T-helper 1 cell treated with Interleukin-12 subunit alpha and Interleukin-12 subunit beta and Interleukin-4 antibody, amounts not matched to agents 30 μg/mL and 1 μg/mL, for 36 hours (primary cell): ENCODE results near the gene TMOD4.

Source experiments
- H3K27ac Mint-ChIP-seq: one replicate; pipeline ENCODE4 v1.8.0; 2021; ENCODE audit warnings: mild to moderate bottlenecking, mixed read lengths
- H3K27me3 Mint-ChIP-seq: one replicate; pipeline ENCODE4 v1.8.0; 2021; ENCODE audit warnings: low read depth, mixed read lengths
- H3K36me3 Mint-ChIP-seq: one replicate; pipeline ENCODE4 v1.8.0; 2021; ENCODE audit warnings: low read depth, mixed read lengths
- H3K4me1 Mint-ChIP-seq: one replicate; pipeline ENCODE4 v1.8.0; 2021; ENCODE audit warnings: low read depth, mixed read lengths
- H3K4me3 Mint-ChIP-seq: one replicate; pipeline ENCODE4 v1.8.0; 2021; ENCODE audit warnings: mild to moderate bottlenecking, moderate library complexity, mixed read lengths
- H3K9me3 Mint-ChIP-seq: one replicate; pipeline ENCODE4 v1.8.0; 2021; ENCODE audit warnings: mixed read lengths

Gene TMOD4

GRCh38 chr1:151142411-151143056 lies 33.2 kb downstream of the TMOD4 start:
- peaks cover 11% of the 10 kb centered on the region for H3K4me1 Mint-ChIP-seq
- H3K9me3 Mint-ChIP-seq = no peaks in the 10 kb centered on the region
- peaks cover 15% of the 10 kb centered on the region for H3K27me3 Mint-ChIP-seq
- H3K27ac Mint-ChIP-seq = no peak overlapping the region
- no peak overlapping the region for H3K4me3 Mint-ChIP-seq
- no peaks in the 10 kb centered on the region for H3K36me3 Mint-ChIP-seq

- no peaks in the 10 kb centered on the region for H3K9me3 Mint-ChIP-seq
- H3K4me3 Mint-ChIP-seq = no peak overlapping the region
- no peaks in the 10 kb centered on the region for H3K36me3 Mint-ChIP-seq
- no peak overlapping the region for H3K27ac Mint-ChIP-seq
- H3K4me1 Mint-ChIP-seq = peaks cover 2% of the 10 kb centered on the region
- H3K27me3 Mint-ChIP-seq = no peaks in the 10 kb centered on the region
Measured at GRCh38 chr1:151137789-151138188, 38.0 kb downstream of the TMOD4 start.

GRCh38 chr1:151135433-151136385 lies 40.1 kb downstream of the TMOD4 start:
- Mint-ChIP-seq H3K9me3 (no peaks in the 10 kb centered on the region), H3K4me3 (no peak overlapping the region), H3K27me3 (peaks cover 8% of the 10 kb centered on the region), H3K36me3 (no peaks in the 10 kb centered on the region), H3K4me1 (peaks cover 5% of the 10 kb centered on the region), H3K27ac (no peak overlapping the region)

DNA sequence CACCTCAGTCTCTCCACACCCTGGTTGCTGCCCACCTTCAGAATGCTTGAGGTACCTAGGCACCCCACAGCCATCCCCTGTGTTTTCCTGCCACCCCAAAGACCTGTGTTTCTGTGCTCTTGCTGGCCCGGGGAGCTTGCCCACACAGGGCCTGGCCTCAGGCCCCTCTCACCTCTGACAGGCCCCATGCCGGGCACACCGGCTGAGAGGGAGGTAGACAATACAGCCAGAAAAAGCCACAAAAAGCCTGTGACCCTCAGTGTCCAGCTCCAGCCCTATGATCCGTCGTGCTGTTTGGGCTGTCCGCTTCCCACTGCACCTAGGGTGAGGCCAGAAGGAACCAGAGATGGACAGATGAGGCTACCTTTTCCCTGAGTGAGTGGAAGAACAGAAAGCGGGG lies 40.8 kb downstream of the TMOD4 start:
- H3K4me3 Mint-ChIP-seq = no peak overlapping the region
- no peaks in the 10 kb centered on the region for H3K36me3 Mint-ChIP-seq
- peaks cover 12% of the 10 kb centered on the region for H3K27me3 Mint-ChIP-seq
- H3K27ac Mint-ChIP-seq = no peak overlapping the region
- no peaks in the 10 kb centered on the region for H3K9me3 Mint-ChIP-seq
- H3K4me1 Mint-ChIP-seq = peaks cover 7% of the 10 kb centered on the region

DNA sequence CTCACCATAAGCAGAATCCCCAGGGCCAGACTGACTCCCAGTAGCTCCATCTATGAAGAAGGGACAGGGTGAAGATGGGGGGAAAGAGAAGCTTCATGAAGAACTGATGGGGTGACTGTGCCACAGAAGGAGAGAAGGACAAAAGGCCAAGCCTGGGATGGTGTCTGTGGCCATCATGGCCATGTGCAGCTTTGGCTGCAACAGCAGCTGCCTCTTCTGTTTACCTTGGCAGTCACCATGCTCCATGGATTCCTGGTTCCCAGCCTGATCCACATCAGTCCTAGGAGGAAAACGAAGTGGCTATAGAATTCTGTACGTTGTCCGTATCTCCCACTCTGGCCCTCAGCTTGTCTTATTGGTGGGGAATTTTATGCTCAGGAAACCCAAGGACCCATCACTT lies 41.4 kb downstream of the TMOD4 start:
- H3K9me3 Mint-ChIP-seq = no peaks in the 10 kb centered on the region
- no peaks in the 10 kb centered on the region for H3K36me3 Mint-ChIP-seq
- peaks cover 7% of the 10 kb centered on the region for H3K4me1 Mint-ChIP-seq
- no peak overlapping the region for H3K4me3 Mint-ChIP-seq
- H3K27me3 Mint-ChIP-seq = peaks cover 12% of the 10 kb centered on the region
- no peak overlapping the region for H3K27ac Mint-ChIP-seq

- Mint-ChIP-seq H3K27me3 (peaks cover 12% of the 10 kb centered on the region), H3K4me1 (peaks cover 7% of the 10 kb centered on the region), H3K36me3 (no peaks in the 10 kb centered on the region), H3K4me3 (no peak overlapping the region), H3K27ac (no peak overlapping the region), H3K9me3 (no peaks in the 10 kb centered on the region)
Measured at GRCh38 chr1:151133018-151133806, 42.6 kb downstream of the TMOD4 start.

DNA sequence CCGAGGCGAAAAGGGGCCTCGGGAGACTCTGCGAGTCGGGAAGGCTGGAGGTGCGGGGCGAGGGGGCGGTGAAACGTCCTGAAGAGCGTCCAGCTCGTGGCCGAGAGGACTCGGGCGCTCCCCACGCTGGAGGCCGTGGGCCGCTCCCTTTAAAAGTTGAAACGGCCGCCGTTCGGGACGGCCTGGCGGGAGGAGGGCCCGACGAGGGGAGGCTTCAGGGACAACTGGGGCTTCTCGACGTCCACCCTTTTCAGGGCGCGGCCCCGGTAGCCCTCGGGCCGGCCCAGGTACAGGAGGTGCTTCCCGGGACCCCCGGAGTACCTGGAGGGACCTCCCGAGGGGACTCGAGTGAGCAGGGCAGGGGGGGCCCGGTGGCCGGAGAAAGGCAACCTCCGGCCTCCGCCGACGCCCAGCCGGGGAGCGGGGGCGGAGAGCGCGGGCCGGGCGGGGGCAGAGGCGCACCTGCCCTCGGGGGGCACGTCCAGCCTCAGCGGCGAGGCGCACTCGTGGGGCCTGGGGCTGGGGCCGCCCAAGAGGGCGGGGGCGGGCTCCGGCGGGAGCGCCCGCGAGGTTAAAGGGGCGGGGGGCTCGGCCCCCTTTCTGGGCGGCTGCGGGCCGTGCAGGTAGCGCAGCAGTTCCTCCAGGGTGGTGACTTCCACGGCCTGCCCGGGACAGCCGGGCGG lies 43.3 kb downstream of the TMOD4 start:
- no peak overlapping the region for H3K4me3 Mint-ChIP-seq
- H3K9me3 Mint-ChIP-seq = no peaks in the 10 kb centered on the region
- H3K27me3 Mint-ChIP-seq = peaks cover 12% of the 10 kb centered on the region
- peaks cover 7% of the 10 kb centered on the region for H3K4me1 Mint-ChIP-seq
- H3K36me3 Mint-ChIP-seq = no peaks in the 10 kb centered on the region
- H3K27ac Mint-ChIP-seq = no peak overlapping the region

GRCh38 chr1:151131701-151132334 lies 44.0 kb downstream of the TMOD4 start:
- peak overlapping the region; percentile 51 for H3K4me3 Mint-ChIP-seq
- H3K27ac Mint-ChIP-seq = peak overlapping the region; percentile 69
- H3K27me3 Mint-ChIP-seq = peaks cover 12% of the 10 kb centered on the region

GRCh38 chr1:151130987-151131586 lies 44.7 kb downstream of the TMOD4 start:
- Mint-ChIP-seq H3K4me3 (peak overlapping the region; percentile 51), H3K4me1 (peaks cover 7% of the 10 kb centered on the region), H3K27me3 (peaks cover 12% of the 10 kb centered on the region), H3K36me3 (no peaks in the 10 kb centered on the region), H3K9me3 (no peaks in the 10 kb centered on the region), H3K27ac (peak overlapping the region; percentile 69)

More at GRCh38 chr1:151131701-151132334, 44.0 kb downstream of the TMOD4 start:
- Mint-ChIP-seq H3K36me3 (no peaks in the 10 kb centered on the region), H3K4me1 (peaks cover 7% of the 10 kb centered on the region), H3K9me3 (no peaks in the 10 kb centered on the region)

DNA sequence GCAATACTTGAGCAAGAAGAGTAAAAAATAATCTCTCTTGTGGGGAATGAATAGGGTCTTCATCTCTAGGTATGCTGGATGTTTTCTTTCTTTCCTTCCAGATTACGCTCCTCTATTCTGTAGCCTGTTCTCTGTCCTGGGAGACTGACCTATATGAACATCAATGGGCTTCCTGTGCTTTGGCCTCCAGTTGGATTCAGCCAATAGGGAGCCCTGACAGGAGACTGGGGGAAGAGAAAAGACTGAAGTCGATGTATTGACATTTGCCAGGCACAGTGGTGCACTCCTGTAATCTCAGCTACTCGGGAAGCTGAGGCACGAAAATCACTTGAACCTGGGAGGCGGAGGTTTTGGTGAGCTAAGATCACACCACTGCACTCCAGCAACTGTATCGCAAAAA lies 47.0 kb downstream of the TMOD4 start:
- H3K27ac Mint-ChIP-seq = no peak overlapping the region
- peaks cover 12% of the 10 kb centered on the region for H3K27me3 Mint-ChIP-seq
- H3K4me1 Mint-ChIP-seq = peaks cover 5% of the 10 kb centered on the region
- H3K36me3 Mint-ChIP-seq = no peaks in the 10 kb centered on the region
- no peaks in the 10 kb centered on the region for H3K9me3 Mint-ChIP-seq
- no peak overlapping the region for H3K4me3 Mint-ChIP-seq

DNA sequence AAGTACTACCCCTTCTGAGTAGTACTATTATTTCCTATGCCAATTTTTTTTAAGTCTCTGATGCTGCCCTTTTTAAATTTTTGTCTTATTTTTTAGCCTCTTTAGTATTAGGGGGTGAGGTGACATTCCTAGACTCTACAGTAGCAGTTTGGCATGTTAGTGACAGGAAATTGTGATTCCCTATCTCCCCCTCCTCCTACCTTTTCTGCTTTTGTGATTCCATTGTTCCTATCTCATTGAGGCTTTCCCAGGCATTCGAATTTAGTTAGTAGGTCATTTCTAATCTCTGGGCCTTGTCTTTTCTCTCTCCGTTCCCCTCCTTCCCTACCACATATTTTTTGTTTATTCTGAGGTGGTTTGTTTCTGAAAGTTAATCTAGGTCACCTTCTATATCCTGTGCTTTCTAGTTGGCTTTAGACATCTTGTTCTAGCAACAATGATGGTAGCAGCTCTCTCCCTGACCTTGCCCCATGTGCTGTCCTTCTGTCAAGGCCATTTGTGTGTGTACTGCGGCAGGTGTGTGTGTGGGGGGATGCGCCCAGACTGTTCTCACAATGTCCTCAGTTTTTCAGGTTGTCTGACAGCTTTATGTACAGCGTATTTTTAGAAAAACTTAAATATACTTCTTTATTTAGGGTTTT lies 50.9 kb downstream of the TMOD4 start:
- no peaks in the 10 kb centered on the region for H3K27me3 Mint-ChIP-seq
- peaks cover 3% of the 10 kb centered on the region for H3K36me3 Mint-ChIP-seq
- H3K4me1 Mint-ChIP-seq = no peaks in the 10 kb centered on the region
- no peak overlapping the region for H3K27ac Mint-ChIP-seq
- no peaks in the 10 kb centered on the region for H3K9me3 Mint-ChIP-seq
- H3K4me3 Mint-ChIP-seq = no peak overlapping the region
